Activated naive CD4-positive, alpha-beta T cell treated with anti-CD3 and anti-CD28 coated beads, Interleukin-2, amount 10 ng/mL, durations not matched to agents 5 hours and 36 hours (primary cell): Measurements from ENCODE around the gene ABCC2. TPM values are rescaled to one million over a fixed set of nuclear protein-coding genes. Genes with fewer than 3 reads are reported as not detected.

Source experiments
- total RNA-seq, 2 experiments: library from RNA; stranded (reverse); gene quantifications; one replicate each; pipeline ENCODE4 v1.2.3, GENCODE V29; 2021

ABCC2 gene
- 1 to 10 TPM; 1.1 to 1.7 TPM for total RNA-seq

GRCh38 chr10:99782447-99783286 lies at the start of gene ABCC2:
Gene ABCC2 (plus strand): TSS chr10:99782640. CDS start chr10:99782845, 205 bp downstream.

Other genes starting within 250 kb of the ABCC2 start
- not detected for gene NKX2-3, start 249.7 kb upstream of the ABCC2 start, total RNA-seq
- 10 to 100 TPM; 50.5 to 50.7 TPM for gene SLC25A28, start 162.2 kb upstream of the ABCC2 start, total RNA-seq
- 1 to 10 TPM; 4.9 to 5.2 TPM for gene ENTPD7, start 123.1 kb upstream of the ABCC2 start, total RNA-seq
- gene COX15, start 50.5 kb upstream of the ABCC2 start, total RNA-seq = 10 to 100 TPM; 37.3 to 40.7 TPM
- gene CUTC, start 50.4 kb upstream of the ABCC2 start, total RNA-seq = 10 to 100 TPM; 22.7 to 23.0 TPM
- 1 to 10 TPM; 3.5 to 3.6 TPM for gene DNMBP, start 227.3 kb downstream of the ABCC2 start, total RNA-seq